OCI-LY7 (cell line): Measurements from ENCODE around the gene GSG1L. TPM values are rescaled to one million over a fixed set of nuclear protein-coding genes. Genes with fewer than 3 reads are reported as not detected.

Experiments
- BruUV-seq: library from RNA; stranded (reverse); fragments of 400-500 nt; replicated peaks from 2 replicates; lab custom pipeline; 2021; lab: Mats Ljungman, UMichigan
- CTCF ChIA-PET: fragments of 300-600 bp; sonication (Branson Sonifier 250); formaldehyde crosslinking; loops from one replicate; lab custom pipeline; 2022; ENCODE audit warnings: antibody characterized with exemption; ENCODE audit not compliant: unreplicated experiment; lab: Charles Lee
- POLR2A ChIA-PET: fragments of 300-600 bp; sonication (Branson Sonifier 250); formaldehyde crosslinking; loops from one replicate; lab custom pipeline; 2022; ENCODE audit warnings: antibody characterized with exemption; lab: Charles Lee
- DNase-seq: peaks from one replicate; pipeline ENCODE4 v3.0.0-alpha.2; 2015; ENCODE audit warnings: low spot score
- H2AFZ ChIP-seq: fragments of 200-600 bp; sonication (generic), shearing (Covaris generic); 2 replicates; pipeline ENCODE4 v1.6.1; 2014; ENCODE audit warnings: mild to moderate bottlenecking, antibody characterized with exemption, low read length, moderate library complexity
- H3K27ac ChIP-seq: fragments of 200-600 bp; sonication (generic); 2 replicates; pipeline ENCODE4 v1.5.1; 2014; ENCODE audit warnings: mixed run types, low read depth, mild to moderate bottlenecking, moderate library complexity, low read length, inconsistent platforms; ENCODE audit not compliant: poor library complexity, severe bottlenecking
- H3K36me3 ChIP-seq: fragments of 200-600 bp; sonication (generic); 2 replicates; pipeline ENCODE4 v1.6.1; 2014; ENCODE audit warnings: mild to moderate bottlenecking, antibody characterized with exemption, low read length, moderate library complexity, mixed read lengths; ENCODE audit not compliant: insufficient read depth
- H3K4me1 ChIP-seq: fragments of 200-600 bp; sonication (generic); 2 replicates; pipeline ENCODE4 v1.5.1; 2014; ENCODE audit warnings: mild to moderate bottlenecking, low read length; ENCODE audit not compliant: insufficient read depth, poor library complexity, severe bottlenecking
- H3K4me2 ChIP-seq: fragments of 200-600 bp; sonication (generic); 2 replicates; pipeline ENCODE4 v1.6.1; 2014; ENCODE audit warnings: mild to moderate bottlenecking, low read length
- H3K4me3 ChIP-seq: fragments of 200-600 bp; sonication (generic); 2 replicates; pipeline ENCODE4 v1.5.1; 2014; ENCODE audit warnings: mild to moderate bottlenecking, low read depth, low read length; ENCODE audit not compliant: poor library complexity, severe bottlenecking
- H3K79me2 ChIP-seq: fragments of 200-600 bp; sonication (generic); 2 replicates; pipeline ENCODE4 v1.6.1; 2016; ENCODE audit warnings: low read depth, mild to moderate bottlenecking, low read length, moderate library complexity, mixed read lengths; ENCODE audit not compliant: insufficient read depth
- H3K9me2 ChIP-seq: fragments of 200-600 bp; sonication (generic); 2 replicates; pipeline ENCODE4 v1.6.1; 2016; ENCODE audit warnings: mild to moderate bottlenecking, low read length, mixed read lengths; ENCODE audit not compliant: insufficient read depth
- H3K9me3 ChIP-seq: fragments of 200-600 bp; sonication (generic); 2 replicates; pipeline ENCODE4 v1.6.1; 2014; ENCODE audit warnings: mild to moderate bottlenecking, mixed run types, low read length, mixed read lengths
- H4K20me1 ChIP-seq: fragments of 200-600 bp; sonication (generic); 2 replicates; pipeline ENCODE4 v1.6.1; 2014; ENCODE audit warnings: mild to moderate bottlenecking, antibody characterized with exemption, low read length, moderate library complexity, mixed read lengths; ENCODE audit not compliant: insufficient read depth
- CTCF ChIP-seq: fragments of 200-600 bp; sonication (generic); conservative IDR thresholded peaks from 2 replicates; pipeline ENCODE4 v1.5.1; 2014; ENCODE audit warnings: mild to moderate bottlenecking, antibody characterized with exemption, low read length, moderate library complexity, mixed read lengths
- EZH2phosphoT487 ChIP-seq: fragments of 200-600 bp; sonication (generic); IDR thresholded peaks from 2 replicates; pipeline ENCODE4 v1.6.1; 2018; ENCODE audit warnings: low read depth, borderline replicate concordance, mild to moderate bottlenecking, mixed run types, antibody characterized with exemption, low read length, moderate library complexity, mixed read lengths
- intact Hi-C: fragments of 100-400 bp; cut with micrococcal nuclease; formaldehyde crosslinking; loops from one replicate; pipeline ENCODE4 v1.10.0; 2022; ENCODE audit not compliant: unreplicated experiment
- total RNA-seq, 2 experiments: library from RNA; depleted of rRNA in 1 of 2; stranded (reverse); fragments of >200 nt in 1 of 2; shearing (Covaris generic) in 1 of 2; gene quantifications; 2 replicates each; pipeline ENCODE4 v1.2.3, GENCODE V29; 2014 to 2022

The GSG1L gene
- total RNA-seq, 2 experiments from 2014 or later: not detected

DNA sequence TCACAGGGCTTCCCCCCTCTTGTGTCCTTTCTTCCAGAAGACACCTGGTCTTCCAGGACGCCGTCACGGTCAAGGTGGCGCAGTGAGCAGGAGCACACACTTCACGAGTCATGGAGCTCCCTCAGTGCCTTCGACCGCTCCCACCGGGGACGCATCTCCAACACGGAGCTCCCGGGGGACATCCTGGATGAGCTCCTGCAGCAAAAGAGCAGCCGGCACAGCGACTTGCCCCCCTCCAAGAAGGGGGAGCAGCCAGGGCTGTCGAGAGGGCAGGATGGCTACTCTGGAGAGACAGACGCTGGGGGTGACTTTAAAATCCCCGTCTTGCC lies 314.0 kb downstream of the GSG1L start:
- TF ChIP-seq CTCF (no peak), EZH2phosphoT487 (no peak)
- H3K9me2 ChIP-seq: no peaks in the 10 kb centered on the region
- H3K79me2 ChIP-seq: no peaks in the 10 kb centered on the region
- H3K4me3 ChIP-seq: no peak overlapping the region
- no TSS peak for BruUV-seq
- H3K4me1 ChIP-seq: peaks cover 4% of the 10 kb centered on the region
- CTCF ChIA-PET: no interaction called here
- H3K36me3 ChIP-seq: no peaks in the 10 kb centered on the region
- no peaks in the 10 kb centered on the region for H3K9me3 ChIP-seq
- intact Hi-C loops: no loop called here
- DNase-seq: no peak
- POLR2A ChIA-PET: no interaction called here
- H3K4me2 ChIP-seq: no peak overlapping the region
- no peak overlapping the region for H2AFZ ChIP-seq
- no peak overlapping the region for H3K27ac ChIP-seq
- H4K20me1 ChIP-seq: no peaks in the 10 kb centered on the region

- TF ChIP-seq EZH2phosphoT487 (no peak), CTCF (peak; percentile 53)
- H3K9me2 ChIP-seq: no peaks in the 10 kb centered on the region
- no peak overlapping the region for H2AFZ ChIP-seq
- no peak overlapping the region; the same call in 1 of the 2 replicates for H3K4me2 ChIP-seq
- no peak overlapping the region for H3K27ac ChIP-seq
- ChIA-PET POLR2A (no interaction called here), CTCF (no interaction called here)
- no peaks in the 10 kb centered on the region for H4K20me1 ChIP-seq
- peak; percentile 38 for DNase-seq
- peaks cover 4% of the 10 kb centered on the region for H3K4me1 ChIP-seq
- no TSS peak for BruUV-seq
- no peaks in the 10 kb centered on the region for H3K9me3 ChIP-seq
- intact Hi-C loops: no loop called here
- no peak overlapping the region for H3K4me3 ChIP-seq
- no peaks in the 10 kb centered on the region for H3K36me3 ChIP-seq
- no peaks in the 10 kb centered on the region for H3K79me2 ChIP-seq
Measured at GRCh38 chr16:27748868-27749546, 314.5 kb downstream of the GSG1L start.

- no peaks in the 10 kb centered on the region for H3K79me2 ChIP-seq
- DNase-seq: no peak
- CTCF ChIA-PET: no interaction called here
- H3K4me2 ChIP-seq: no peak overlapping the region
- H3K4me1 ChIP-seq: peaks cover 4% of the 10 kb centered on the region
- BruUV-seq: no TSS peak
- no peak overlapping the region for H2AFZ ChIP-seq
- intact Hi-C loops: no loop called here
- H3K9me3 ChIP-seq: no peaks in the 10 kb centered on the region
- H4K20me1 ChIP-seq: no peaks in the 10 kb centered on the region
- H3K4me3 ChIP-seq: no peak overlapping the region
- TF ChIP-seq EZH2phosphoT487: no peak
- TF ChIP-seq CTCF: no peak
- POLR2A ChIA-PET: no interaction called here
- no peak overlapping the region for H3K27ac ChIP-seq
- no peaks in the 10 kb centered on the region for H3K36me3 ChIP-seq
- no peaks in the 10 kb centered on the region for H3K9me2 ChIP-seq
Measured at GRCh38 chr16:27747946-27748345, 315.6 kb downstream of the GSG1L start.
